ENCODE measurements around the gene UNC5B.

- no peak for TF ChIP-seq CTCF (conservative IDR thresholded peaks at IDR 0.05)
- TF ChIP-seq ZFX (IDR thresholded peaks at IDR 0.05) = no peak
These were observed 138.7 kb downstream of the UNC5B start for GRCh38 chr10:71351087-71351486.
